Occipital lobe (tissue), 2 donors: ENCODE data around the gene SLC16A10. TPM values are rescaled to one million over a fixed set of nuclear protein-coding genes. Genes with fewer than 3 reads are reported as not detected.

Experiments used
- DNase-seq: peaks from one replicate; lab custom pipeline; 2025; lab: John Stamatoyannopoulos, UW
- total RNA-seq: library from RNA; depleted of rRNA; stranded (reverse); fragments of >200 nt; gene quantifications from one replicate; pipeline ENCODE4 v1.2.3, GENCODE V29; 2014

Gene SLC16A10
- total RNA-seq, 1 donor from 2014 or later, result 13.6 TPM

- no peak for DNase-seq
Observed at GRCh38 chr6:111210194-111210728, 123.0 kb downstream of the SLC16A10 start.

- no peak for DNase-seq
Observed at GRCh38 chr6:111211411-111212030, 124.2 kb downstream of the SLC16A10 start.

- no peak for DNase-seq
Observed at GRCh38 chr6:111212625-111213024, 125.3 kb downstream of the SLC16A10 start.

- no peak for DNase-seq
Observed at GRCh38 chr6:111215131-111215530, 127.8 kb downstream of the SLC16A10 start.

GRCh38 chr6:111219785-111220184 is 132.5 kb downstream of the SLC16A10 start:
- no peak for DNase-seq

- DNase-seq, result no peak
Observed at GRCh38 chr6:111220383-111221031, 133.2 kb downstream of the SLC16A10 start.

GRCh38 chr6:111221804-111222203 is 134.5 kb downstream of the SLC16A10 start:
- DNase-seq, result no peak

GRCh38 chr6:111222341-111222740 is 135.0 kb downstream of the SLC16A10 start:
- DNase-seq, result no peak

GRCh38 chr6:111228094-111228493 is 140.8 kb downstream of the SLC16A10 start:
- DNase-seq, result no peak

- no peak for DNase-seq
Observed at GRCh38 chr6:111230351-111231089, 143.2 kb downstream of the SLC16A10 start.

GRCh38 chr6:111231090-111231459 is 143.8 kb downstream of the SLC16A10 start:
- no peak for DNase-seq

GRCh38 chr6:111237852-111238251 is 150.5 kb downstream of the SLC16A10 start:
- no peak for DNase-seq

GRCh38 chr6:111238464-111239119 is 151.3 kb downstream of the SLC16A10 start:
- no peak for DNase-seq

- no peak for DNase-seq
Observed at GRCh38 chr6:111239461-111239860, 152.2 kb downstream of the SLC16A10 start.

- DNase-seq, result no peak
Observed at GRCh38 chr6:111242452-111242851, 155.1 kb downstream of the SLC16A10 start.

GRCh38 chr6:111243095-111243494 is 155.8 kb downstream of the SLC16A10 start:
- no peak for DNase-seq

- DNase-seq, result no peak
Observed at GRCh38 chr6:111248789-111249188, 161.5 kb downstream of the SLC16A10 start.

- no peak for DNase-seq
Observed at GRCh38 chr6:111250791-111251354, 163.6 kb downstream of the SLC16A10 start.

GRCh38 chr6:111252726-111253125 is 165.4 kb downstream of the SLC16A10 start:
- no peak for DNase-seq

GRCh38 chr6:111254004-111254778 is 166.9 kb downstream of the SLC16A10 start:
- no peak for DNase-seq

GRCh38 chr6:111254779-111255166 is 167.5 kb downstream of the SLC16A10 start:
- DNase-seq, result no peak
